Rectal smooth muscle tissue (tissue), 1 donor: ENCODE measurements around the gene KRT4.
"Not testable (repeated sequence)": the region's sequence is repeated elsewhere in the genome, so short reads cannot be mapped to it uniquely, and the experiment has no call there.

Experiments
- H3K27ac ChIP-seq: one replicate; pipeline ENCODE4 v1.7.0; 2013; ENCODE audit warnings: low read depth, low read length, inconsistent platforms
- H3K27me3 ChIP-seq: one replicate; pipeline ENCODE4 v1.7.0; 2013; ENCODE audit warnings: low read length; ENCODE audit not compliant: control insufficient read depth, insufficient read depth
- H3K36me3 ChIP-seq: one replicate; pipeline ENCODE4 v1.7.0; 2013; ENCODE audit warnings: low read length; ENCODE audit not compliant: control insufficient read depth, insufficient read depth
- H3K4me1 ChIP-seq: one replicate; pipeline ENCODE4 v1.7.0; 2013; ENCODE audit warnings: low read length; ENCODE audit not compliant: control insufficient read depth, insufficient read depth
- H3K4me3 ChIP-seq: one replicate; pipeline ENCODE4 v1.7.0; 2013; ENCODE audit warnings: low read length
- H3K9ac ChIP-seq: one replicate; pipeline ENCODE4 v1.7.0; 2013; ENCODE audit warnings: low read length

The KRT4 gene

DNA sequence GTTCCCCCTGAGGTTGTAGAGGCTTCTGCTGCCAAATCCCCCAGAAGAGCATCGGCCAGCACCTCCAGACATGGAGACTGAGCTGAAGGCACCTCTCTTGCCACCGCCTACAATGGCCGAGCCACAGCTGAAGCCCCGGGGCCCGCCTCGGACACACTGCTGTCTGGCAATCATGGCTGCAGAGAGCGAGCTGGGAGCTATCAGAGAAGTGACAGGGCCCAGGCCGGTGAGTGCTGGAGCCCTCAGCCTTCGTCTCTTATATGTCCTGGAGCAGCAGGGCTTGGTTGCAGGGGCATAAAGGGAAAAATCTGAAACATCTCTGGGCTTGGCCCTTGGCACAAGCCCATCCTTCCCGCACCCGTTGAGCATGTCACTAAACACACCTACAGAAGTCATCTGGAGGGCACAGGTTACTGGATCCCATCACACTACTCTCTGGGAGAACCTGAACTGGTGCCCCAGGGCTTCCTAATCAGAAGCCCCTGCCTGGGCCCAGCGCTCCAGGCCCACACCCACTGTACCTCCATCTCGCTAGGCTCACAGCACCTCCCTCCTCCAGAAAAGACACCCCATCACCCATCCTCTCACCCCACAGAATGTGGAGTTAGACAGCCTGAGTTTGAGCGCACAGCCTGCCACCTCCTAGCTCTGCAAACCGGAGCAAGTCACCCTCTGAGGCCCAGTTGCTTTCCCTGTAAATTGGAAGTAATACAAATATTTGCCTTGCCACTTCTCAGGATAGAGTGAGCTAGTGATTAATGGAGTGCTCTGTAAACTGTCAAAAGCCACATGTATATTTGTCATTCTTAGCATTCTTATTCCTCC lies at the start of gene KRT4:
TSS of gene KRT4 (minus strand) at position 232 of the 825 bp plus-strand sequence. CDS start at position 174, 58 bp downstream.
- no peak within 1 kb of the TSS for H3K4me3 ChIP-seq
- H3K27ac ChIP-seq, result no peak within 1 kb of the TSS
- H3K9ac ChIP-seq, result no peak within 1 kb of the TSS
- H3K36me3 ChIP-seq, result no peaks in the 10 kb centered on the region
- no peaks in the 10 kb centered on the region for H3K27me3 ChIP-seq
- no peaks in the 10 kb centered on the region for H3K4me1 ChIP-seq

DNA sequence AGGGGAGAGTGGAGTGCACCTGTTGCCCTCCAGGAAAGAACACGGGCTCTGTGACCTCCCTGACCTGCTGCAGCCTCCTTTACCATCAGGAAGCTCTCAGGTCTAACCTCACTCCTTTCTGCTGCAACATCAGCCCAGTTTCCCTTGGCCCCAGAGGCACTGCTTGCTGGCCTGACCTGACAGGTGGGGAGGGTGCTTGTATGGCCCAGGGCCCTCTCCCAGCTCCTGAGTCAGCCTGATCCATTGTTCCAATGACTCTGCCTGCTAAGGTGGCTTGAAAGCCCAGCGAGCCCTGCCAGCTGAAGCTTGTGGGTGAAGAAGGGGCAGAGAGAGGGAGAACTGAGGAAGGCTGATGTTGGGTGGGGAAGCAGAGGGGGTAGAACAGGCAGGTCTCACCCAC lies 48.1 kb upstream of the KRT4 start:
- Histone ChIP-seq H3K36me3 (no peaks in the 10 kb centered on the region), H3K4me1 (no peaks in the 10 kb centered on the region), H3K27ac (no peak overlapping the region), H3K4me3 (no peak overlapping the region), H3K9ac (no peak overlapping the region), H3K27me3 (no peaks in the 10 kb centered on the region)

GRCh38 chr12:52861511-52861910 lies 47.6 kb upstream of the KRT4 start:
- Histone ChIP-seq H3K4me1 (no peaks in the 10 kb centered on the region), H3K27ac (no peak overlapping the region), H3K9ac (no peak overlapping the region), H3K4me3 (no peak overlapping the region), H3K36me3 (no peaks in the 10 kb centered on the region), H3K27me3 (no peaks in the 10 kb centered on the region)

DNA sequence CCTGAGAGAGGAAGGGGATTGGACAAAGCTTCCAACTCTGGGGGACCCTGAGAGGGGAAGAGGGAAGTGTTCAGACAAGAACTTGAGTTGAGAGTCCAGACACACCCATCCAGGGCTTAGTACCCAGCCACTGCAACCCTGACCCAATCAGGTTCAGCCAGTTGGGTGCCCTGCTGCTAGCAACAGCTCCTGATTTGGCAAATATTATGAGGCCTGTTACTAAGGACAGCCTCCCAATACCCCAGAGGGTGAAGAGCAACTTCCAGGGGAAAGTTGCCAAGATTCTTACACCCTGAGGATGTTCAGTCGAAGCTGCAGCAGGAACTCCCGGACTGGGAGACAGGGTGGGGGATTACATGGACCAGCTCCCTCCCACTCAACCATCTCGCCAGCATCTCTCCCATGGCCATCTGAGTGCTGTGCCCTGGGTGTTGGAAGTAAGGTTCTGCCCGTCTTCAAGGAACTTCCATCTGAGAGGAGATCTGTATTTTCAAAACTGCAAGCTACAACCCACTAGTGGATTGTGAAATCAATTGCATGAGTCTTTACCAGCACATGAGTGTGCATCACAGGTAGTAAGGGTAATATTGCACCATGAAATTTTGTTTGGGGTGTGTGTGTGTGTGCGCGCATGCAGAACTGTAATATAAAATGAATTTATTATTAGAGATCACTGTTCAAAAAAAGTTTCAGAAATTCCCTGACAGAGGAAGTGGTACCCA lies 46.3 kb upstream of the KRT4 start:
- no peak overlapping the region for H3K27ac ChIP-seq
- H3K36me3 ChIP-seq, result no peaks in the 10 kb centered on the region
- no peak overlapping the region for H3K9ac ChIP-seq
- H3K27me3 ChIP-seq, result no peaks in the 10 kb centered on the region
- H3K4me3 ChIP-seq, result no peak overlapping the region
- no peaks in the 10 kb centered on the region for H3K4me1 ChIP-seq

- Histone ChIP-seq H3K4me1 (no peaks in the 10 kb centered on the region), H3K36me3 (no peaks in the 10 kb centered on the region), H3K4me3 (no peak overlapping the region), H3K27ac (no peak overlapping the region), H3K9ac (no peak overlapping the region), H3K27me3 (no peaks in the 10 kb centered on the region)
These were observed 43.6 kb upstream of the KRT4 start for GRCh38 chr12:52857500-52857899.

GRCh38 chr12:52856787-52857186 lies 42.9 kb upstream of the KRT4 start:
- Histone ChIP-seq H3K27ac (no peak overlapping the region), H3K9ac (no peak overlapping the region), H3K27me3 (no peaks in the 10 kb centered on the region), H3K36me3 (no peaks in the 10 kb centered on the region), H3K4me1 (no peaks in the 10 kb centered on the region), H3K4me3 (no peak overlapping the region)

GRCh38 chr12:52856077-52856476 lies 42.2 kb upstream of the KRT4 start:
- not testable (repeated sequence) for H3K27ac ChIP-seq, H3K27me3 ChIP-seq, H3K4me1 ChIP-seq, H3K9ac ChIP-seq, H3K36me3 ChIP-seq, H3K4me3 ChIP-seq

DNA sequence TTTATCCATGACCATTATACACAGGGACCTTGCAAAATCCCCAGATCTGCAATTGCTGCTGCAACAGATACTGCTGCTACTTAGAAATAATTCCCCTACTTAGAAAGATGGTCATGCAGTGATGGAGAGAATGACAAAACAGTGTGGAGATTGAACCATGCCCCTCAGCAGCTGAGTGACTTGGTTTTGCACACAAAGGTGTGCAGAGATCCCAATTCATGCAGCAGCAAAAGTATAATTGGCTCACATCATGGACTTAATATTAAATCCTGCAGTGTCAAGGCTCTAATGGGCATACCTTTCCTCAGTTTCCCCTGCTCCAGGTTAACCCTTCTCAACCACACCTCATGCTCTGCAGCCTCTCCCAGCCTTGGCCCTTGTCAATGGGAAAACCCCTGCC lies 37.9 kb upstream of the KRT4 start:
- Histone ChIP-seq H3K27me3 (no peaks in the 10 kb centered on the region), H3K9ac (no peak overlapping the region), H3K4me3 (no peak overlapping the region), H3K27ac (no peak overlapping the region), H3K4me1 (no peaks in the 10 kb centered on the region), H3K36me3 (no peaks in the 10 kb centered on the region)

- Histone ChIP-seq H3K4me1 (no peaks in the 10 kb centered on the region), H3K36me3 (no peaks in the 10 kb centered on the region), H3K27ac (no peak overlapping the region), H3K4me3 (no peak overlapping the region), H3K27me3 (no peaks in the 10 kb centered on the region), H3K9ac (no peak overlapping the region)
These were observed 36.8 kb upstream of the KRT4 start for GRCh38 chr12:52850681-52851080.

DNA sequence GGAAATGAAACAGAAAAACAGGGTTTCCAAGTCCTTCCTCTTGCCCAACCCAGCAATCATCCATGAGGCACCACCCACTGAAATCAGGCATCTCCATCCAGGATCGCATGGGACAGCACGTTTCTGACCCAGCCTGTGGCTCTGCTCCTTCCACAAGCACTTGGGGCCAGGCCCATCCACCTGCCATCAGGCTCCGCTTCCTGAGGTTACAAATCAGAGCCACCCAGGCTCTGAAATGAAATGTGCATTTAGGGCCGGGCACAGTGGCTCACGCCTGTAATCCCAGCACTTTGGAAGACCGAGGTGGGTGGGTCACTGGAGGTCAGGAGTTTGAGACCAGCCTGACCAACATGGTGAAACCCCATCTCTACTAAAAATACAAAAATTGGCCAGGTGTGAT lies 35.6 kb upstream of the KRT4 start:
- no peaks in the 10 kb centered on the region for H3K27me3 ChIP-seq
- H3K9ac ChIP-seq, result no peak overlapping the region
- no peaks in the 10 kb centered on the region for H3K36me3 ChIP-seq
- no peak overlapping the region for H3K4me3 ChIP-seq
- H3K27ac ChIP-seq, result no peak overlapping the region
- H3K4me1 ChIP-seq, result no peaks in the 10 kb centered on the region

- no peaks in the 10 kb centered on the region for H3K4me1 ChIP-seq
- H3K9ac ChIP-seq, result no peak within 1 kb of the TSS
- H3K27ac ChIP-seq, result no peak within 1 kb of the TSS
- no peaks in the 10 kb centered on the region for H3K36me3 ChIP-seq
- H3K27me3 ChIP-seq, result no peaks in the 10 kb centered on the region
- H3K4me3 ChIP-seq, result no peak within 1 kb of the TSS
These were observed 34.8 kb upstream of the KRT4 start, which contains the start of gene KRT78 for GRCh38 chr12:52848661-52849255. Gene KRT78, minus strand, starts transcription at chr12:52848994. Its CDS starts 64 bp downstream, at chr12:52848930.

- Histone ChIP-seq H3K36me3 (no peaks in the 10 kb centered on the region), H3K27me3 (no peaks in the 10 kb centered on the region), H3K27ac (no peak overlapping the region), H3K4me3 (no peak overlapping the region), H3K4me1 (no peaks in the 10 kb centered on the region), H3K9ac (no peak overlapping the region)
These were observed 33.6 kb upstream of the KRT4 start for GRCh38 chr12:52847335-52848102.
